Activated T-helper 2 cell treated with anti-CD3 and anti-CD28 coated beads, Interferon-gamma antibody, Interleukin-2, Interleukin-4, amounts not matched to agents 10 μg/mL and 5 μg/mL and 100 μg/mL, durations not matched to agents 14 hours and 24 hours and 36 hours (primary cell): Measurements from ENCODE around the gene EEPD1. TPM values are rescaled to one million over a fixed set of nuclear protein-coding genes. Genes with fewer than 3 reads are reported as not detected.

ENCODE experiments used
- DNase-seq: peaks from one replicate; pipeline ENCODE4 v3.0.0; 2021; ENCODE audit warnings: low spot score
- H3K27ac Mint-ChIP-seq: one replicate; pipeline ENCODE4 v1.8.0; 2021; ENCODE audit warnings: mixed read lengths
- H3K27me3 Mint-ChIP-seq: one replicate; pipeline ENCODE4 v1.8.0; 2021; ENCODE audit warnings: low read depth, mixed read lengths
- H3K36me3 Mint-ChIP-seq: one replicate; pipeline ENCODE4 v1.8.0; 2021; ENCODE audit warnings: low read depth, mixed read lengths
- H3K4me1 Mint-ChIP-seq: one replicate; pipeline ENCODE4 v1.8.0; 2021; ENCODE audit warnings: low read depth, mixed read lengths
- H3K4me3 Mint-ChIP-seq: one replicate; pipeline ENCODE4 v1.8.0; 2021; ENCODE audit warnings: low read depth, mild to moderate bottlenecking, moderate library complexity, mixed read lengths
- H3K9me3 Mint-ChIP-seq: one replicate; pipeline ENCODE4 v1.8.0; 2021; ENCODE audit warnings: mixed read lengths
- intact Hi-C: fragments of 100-400 bp; cut with micrococcal nuclease; formaldehyde crosslinking; loops from one replicate; pipeline ENCODE4 v1.15.1; 2023
- total RNA-seq: library from RNA; stranded (reverse); gene quantifications from 2 replicates; pipeline ENCODE4 v1.2.3, GENCODE V29; 2022

EEPD1 gene
- total RNA-seq, 1 donor from 2014 or later: 0.57 TPM

DNA sequence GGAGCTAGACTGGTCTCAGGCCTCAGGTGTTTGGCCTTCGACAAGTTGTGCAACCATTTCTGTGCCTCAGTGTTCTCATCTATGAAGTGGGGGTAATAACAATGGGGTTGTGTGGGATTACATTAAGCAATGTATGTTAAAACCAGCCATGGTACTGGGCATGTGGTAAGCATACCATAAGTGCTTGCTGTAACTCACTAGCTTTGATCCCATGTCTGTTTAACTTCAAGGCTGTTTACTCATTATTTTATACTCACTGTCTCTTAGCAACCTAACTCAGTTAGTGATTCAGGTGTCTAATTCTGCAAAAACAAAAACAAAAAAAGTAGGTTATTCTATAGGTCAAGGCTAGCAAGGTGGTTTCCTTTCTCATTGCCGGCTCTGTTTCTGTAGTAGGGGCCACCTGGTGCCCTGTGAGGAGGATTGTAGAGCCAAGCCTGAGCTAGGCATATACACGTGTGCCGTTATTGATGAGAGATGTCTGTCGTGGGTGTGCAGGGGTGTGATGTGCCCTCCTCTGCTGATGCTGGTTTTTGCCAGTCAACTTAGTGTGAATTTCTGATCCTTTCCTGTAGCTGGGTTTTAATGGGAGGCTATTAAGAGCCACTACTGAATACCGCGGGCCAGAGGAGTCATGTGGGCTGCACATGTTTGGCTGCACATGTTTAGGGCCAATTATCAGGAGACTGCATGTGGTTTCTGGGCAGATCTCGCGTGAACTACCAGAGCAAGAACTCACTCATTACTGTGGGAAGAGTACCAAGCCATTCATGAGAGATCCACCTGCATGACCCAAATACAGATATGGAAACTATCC, 56.2 kb downstream of the EEPD1 start:
- H3K9me3 Mint-ChIP-seq: no peaks in the 10 kb centered on the region
- no peak overlapping the region for H3K4me3 Mint-ChIP-seq

DNA sequence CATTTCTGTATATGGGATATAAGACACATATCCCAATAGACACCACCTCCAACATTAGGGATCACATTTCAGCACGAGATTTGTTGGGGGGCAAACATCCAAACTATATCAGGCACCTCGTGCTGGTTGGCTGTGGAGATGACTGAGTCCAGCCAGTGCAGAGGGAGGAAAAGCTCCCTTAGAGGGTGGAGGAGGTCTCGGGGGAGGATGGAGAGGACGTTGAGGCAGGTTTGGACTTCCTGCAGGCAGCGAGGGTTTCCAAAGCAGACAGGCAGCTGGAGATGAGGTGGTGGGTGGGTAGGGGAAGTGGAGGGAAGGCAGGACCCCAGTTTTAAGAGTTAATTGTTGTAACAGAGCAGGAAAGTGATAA, 56.7 kb downstream of the EEPD1 start:
- Mint-ChIP-seq H3K27me3 (no peaks in the 10 kb centered on the region), H3K4me1 (peaks cover 8% of the 10 kb centered on the region), H3K27ac (no peak overlapping the region), H3K36me3 (no peaks in the 10 kb centered on the region), H3K4me3 (no peak overlapping the region), H3K9me3 (no peaks in the 10 kb centered on the region)
- no peak for DNase-seq
- intact Hi-C loops: no loop called here

More for the DNA sequence above, 56.2 kb downstream of the EEPD1 start:
- no peak overlapping the region for H3K27ac Mint-ChIP-seq
- no peaks in the 10 kb centered on the region for H3K27me3 Mint-ChIP-seq
- H3K4me1 Mint-ChIP-seq: peaks cover 8% of the 10 kb centered on the region
- intact Hi-C loops: no loop called here
- DNase-seq: no peak
- no peaks in the 10 kb centered on the region for H3K36me3 Mint-ChIP-seq

DNA sequence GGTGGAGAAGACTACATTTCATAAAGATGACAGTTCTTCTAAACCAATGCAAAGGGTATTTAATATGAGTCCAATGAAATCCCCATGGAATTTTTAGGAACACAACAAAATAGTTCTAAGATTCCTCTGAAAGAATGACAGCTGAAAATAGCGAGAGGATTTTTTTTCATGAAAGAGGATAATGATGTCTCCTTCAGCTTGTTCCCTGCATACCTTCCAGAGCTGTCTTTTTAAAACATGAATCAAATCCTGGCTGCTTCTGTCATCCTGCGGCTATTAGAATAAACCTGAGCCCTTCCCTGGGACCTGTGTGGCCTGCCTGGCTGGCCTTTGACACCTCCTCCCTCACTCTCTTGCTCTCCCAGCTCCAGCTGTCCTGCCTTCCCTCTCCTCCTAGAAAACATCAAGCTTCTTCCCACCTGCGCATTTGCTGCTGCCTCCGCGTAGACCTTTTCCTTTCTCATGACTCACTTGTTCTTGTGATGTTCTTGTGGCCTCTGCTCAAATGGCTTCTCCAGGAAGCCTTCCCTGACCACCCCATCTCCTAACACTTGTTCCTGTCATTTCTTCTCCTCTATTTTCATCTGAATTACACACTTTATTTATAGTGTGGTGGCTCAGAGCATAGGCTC, 57.4 kb downstream of the EEPD1 start:
- no peak overlapping the region for H3K4me3 Mint-ChIP-seq
- H3K27ac Mint-ChIP-seq: no peak overlapping the region
- no peaks in the 10 kb centered on the region for H3K36me3 Mint-ChIP-seq
- H3K4me1 Mint-ChIP-seq: peaks cover 8% of the 10 kb centered on the region
- intact Hi-C loops: no loop called here
- no peaks in the 10 kb centered on the region for H3K9me3 Mint-ChIP-seq
- DNase-seq: no peak
- no peaks in the 10 kb centered on the region for H3K27me3 Mint-ChIP-seq

DNA sequence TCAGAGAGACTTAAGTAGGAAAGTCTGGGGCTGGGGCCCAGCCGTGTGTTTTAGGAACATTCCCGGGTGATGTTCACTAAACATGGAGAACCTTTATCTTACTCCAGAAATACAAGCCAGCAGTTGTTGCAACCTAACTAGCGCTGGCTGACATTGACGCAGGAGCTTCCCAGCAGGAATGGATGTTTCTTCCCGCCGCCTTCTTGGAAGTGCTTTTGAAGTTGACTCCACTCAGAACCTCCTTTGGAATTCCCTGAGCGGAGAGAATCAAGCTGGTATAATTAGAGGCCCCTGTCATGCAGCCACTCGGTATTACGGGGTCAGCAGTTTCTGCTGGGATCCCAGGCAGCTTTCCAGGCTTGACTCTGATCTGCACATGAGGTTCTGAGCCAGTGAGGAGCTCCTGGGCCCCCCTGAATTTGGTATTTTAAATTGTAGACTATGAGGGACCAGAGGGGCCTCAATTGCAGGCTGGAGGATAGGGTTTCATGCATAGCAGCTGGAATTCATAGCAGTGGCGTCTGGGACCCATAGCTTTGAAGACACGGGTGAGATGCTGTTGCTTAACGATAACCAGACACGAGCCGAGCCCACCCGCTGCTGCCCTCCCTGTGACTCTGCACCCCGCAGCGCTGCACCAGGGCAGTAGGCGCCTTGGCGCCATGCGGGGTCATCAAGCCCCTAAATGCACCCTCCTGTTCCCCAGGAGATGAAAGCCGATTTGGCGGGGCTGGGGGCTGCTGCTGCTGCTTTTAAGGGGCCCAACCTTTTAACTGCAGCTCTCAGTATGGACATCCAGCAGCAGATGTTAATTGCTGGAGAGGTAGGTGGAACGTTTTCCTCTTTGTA, 61.8 kb downstream of the EEPD1 start:
- H3K27me3 Mint-ChIP-seq: no peaks in the 10 kb centered on the region
- no peak for DNase-seq
- no peak overlapping the region for H3K4me3 Mint-ChIP-seq
- peaks cover 1% of the 10 kb centered on the region for H3K4me1 Mint-ChIP-seq
- intact Hi-C loops: no loop called here
- no peak overlapping the region for H3K27ac Mint-ChIP-seq
- no peaks in the 10 kb centered on the region for H3K36me3 Mint-ChIP-seq
- H3K9me3 Mint-ChIP-seq: no peaks in the 10 kb centered on the region

DNA sequence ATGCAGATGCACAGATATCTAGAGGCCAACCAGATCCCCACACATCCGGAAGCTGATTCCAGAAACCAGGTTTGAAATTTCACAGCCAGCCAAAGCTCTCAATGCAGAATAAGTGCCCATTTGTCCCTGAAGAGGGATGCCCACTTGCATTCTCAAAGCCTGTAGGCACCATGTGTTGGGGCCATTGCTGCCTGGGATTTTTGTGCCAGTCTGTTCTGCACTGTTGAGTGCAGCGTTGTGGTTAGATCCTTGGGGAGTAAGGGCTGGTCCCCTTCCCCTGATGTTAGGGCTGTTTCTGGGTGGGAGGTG, 62.4 kb downstream of the EEPD1 start:
- intact Hi-C loops: no loop called here
- Mint-ChIP-seq H3K27ac (no peak overlapping the region), H3K9me3 (no peaks in the 10 kb centered on the region), H3K4me1 (peaks cover 1% of the 10 kb centered on the region), H3K27me3 (peaks cover 1% of the 10 kb centered on the region), H3K36me3 (no peaks in the 10 kb centered on the region), H3K4me3 (no peak overlapping the region)
- DNase-seq: no peak

DNA sequence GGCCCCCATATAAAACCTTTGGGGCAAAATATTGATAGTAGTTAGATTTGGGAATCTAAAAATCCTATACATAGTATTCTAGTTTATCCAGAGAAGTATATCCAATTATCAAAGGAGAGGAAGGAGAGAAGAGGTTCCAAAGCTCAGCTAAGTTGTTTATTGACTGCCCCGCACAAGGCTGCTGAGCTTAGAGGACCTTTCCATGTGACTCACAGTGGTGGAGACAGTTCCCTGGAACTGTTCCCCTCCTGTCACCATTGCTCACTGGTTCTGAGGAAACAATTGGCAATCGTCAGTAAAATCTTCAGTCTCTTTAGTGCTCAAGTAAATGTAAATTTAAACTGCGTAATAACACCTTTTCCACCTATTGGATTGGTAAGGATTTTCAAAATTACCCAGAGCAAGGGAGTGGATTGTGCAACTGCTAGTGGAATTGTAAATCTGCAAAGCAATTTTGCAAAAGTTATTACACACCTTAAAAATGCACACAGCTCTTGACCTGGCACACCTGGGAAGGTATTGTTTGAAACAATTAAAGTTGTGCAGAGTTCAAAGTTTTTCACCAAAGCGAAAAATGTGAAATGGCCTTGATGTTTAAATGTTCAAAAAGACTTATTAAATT, 63.1 kb downstream of the EEPD1 start:
- H3K4me1 Mint-ChIP-seq: peaks cover 1% of the 10 kb centered on the region
- H3K4me3 Mint-ChIP-seq: no peak overlapping the region
- intact Hi-C loops: no loop called here
- peaks cover 1% of the 10 kb centered on the region for H3K27me3 Mint-ChIP-seq
- no peaks in the 10 kb centered on the region for H3K9me3 Mint-ChIP-seq
- no peak for DNase-seq
- H3K27ac Mint-ChIP-seq: no peak overlapping the region
- no peaks in the 10 kb centered on the region for H3K36me3 Mint-ChIP-seq

DNA sequence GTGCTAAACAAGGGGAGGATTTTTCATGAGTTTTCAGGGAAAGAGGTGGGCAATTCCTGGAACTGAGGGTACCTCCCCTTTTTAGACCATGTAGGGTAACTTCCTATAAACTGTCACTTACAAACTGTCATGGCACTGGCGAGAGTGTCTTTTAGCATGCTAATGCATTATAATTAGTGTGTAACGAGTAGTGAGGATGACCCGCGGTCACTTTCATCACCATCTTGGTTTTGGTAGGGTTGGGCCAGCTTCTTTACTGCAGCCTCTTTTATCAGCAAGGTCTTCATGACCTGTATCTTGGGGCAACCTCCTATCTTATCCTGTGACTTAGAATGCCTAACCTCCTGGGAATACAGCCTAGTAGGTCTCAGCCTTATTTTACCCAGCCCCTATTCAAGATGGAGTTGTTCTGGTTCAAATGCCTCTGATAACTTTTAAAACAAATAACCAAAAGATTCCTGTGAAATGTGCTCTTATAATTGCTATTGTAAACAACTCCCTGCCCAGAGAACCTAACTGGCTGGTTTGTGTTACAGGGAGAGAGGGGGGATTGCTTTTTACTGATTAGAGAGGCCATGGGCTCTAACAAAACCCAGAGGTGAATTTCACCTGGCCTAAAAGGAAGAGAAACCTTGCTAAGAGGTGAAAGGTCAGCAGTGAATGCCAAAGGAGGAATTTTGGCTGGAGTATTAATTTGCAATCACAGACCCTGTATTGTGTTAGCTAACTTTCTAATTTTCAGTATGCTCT, 64.3 kb downstream of the EEPD1 start:
- H3K36me3 Mint-ChIP-seq: no peaks in the 10 kb centered on the region
- peaks cover 1% of the 10 kb centered on the region for H3K4me1 Mint-ChIP-seq
- no peak for DNase-seq
- intact Hi-C loops: no loop called here
- H3K27me3 Mint-ChIP-seq: peaks cover 1% of the 10 kb centered on the region
- H3K27ac Mint-ChIP-seq: no peak overlapping the region
- no peaks in the 10 kb centered on the region for H3K9me3 Mint-ChIP-seq
- H3K4me3 Mint-ChIP-seq: no peak overlapping the region

DNA sequence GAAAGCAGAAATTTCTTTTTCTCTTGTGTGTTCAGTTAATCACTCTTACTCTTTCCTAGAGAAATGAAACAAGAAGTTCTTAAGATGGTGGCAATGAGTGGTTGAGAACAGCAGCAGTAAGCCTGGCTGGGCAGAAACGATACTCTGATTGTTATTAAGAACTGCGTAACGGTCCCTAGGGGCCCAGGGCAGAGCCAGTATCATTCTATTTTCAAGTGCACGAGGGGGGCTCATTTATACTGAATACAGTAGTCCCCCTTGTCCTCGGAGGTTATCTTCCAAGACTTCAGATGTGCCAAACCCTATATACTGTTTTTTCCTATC, 64.9 kb downstream of the EEPD1 start:
- intact Hi-C loops: no loop called here
- DNase-seq: no peak
- Mint-ChIP-seq H3K4me3 (no peak overlapping the region), H3K4me1 (peaks cover 1% of the 10 kb centered on the region), H3K27ac (no peak overlapping the region), H3K36me3 (no peaks in the 10 kb centered on the region), H3K27me3 (peaks cover 1% of the 10 kb centered on the region), H3K9me3 (no peaks in the 10 kb centered on the region)

DNA sequence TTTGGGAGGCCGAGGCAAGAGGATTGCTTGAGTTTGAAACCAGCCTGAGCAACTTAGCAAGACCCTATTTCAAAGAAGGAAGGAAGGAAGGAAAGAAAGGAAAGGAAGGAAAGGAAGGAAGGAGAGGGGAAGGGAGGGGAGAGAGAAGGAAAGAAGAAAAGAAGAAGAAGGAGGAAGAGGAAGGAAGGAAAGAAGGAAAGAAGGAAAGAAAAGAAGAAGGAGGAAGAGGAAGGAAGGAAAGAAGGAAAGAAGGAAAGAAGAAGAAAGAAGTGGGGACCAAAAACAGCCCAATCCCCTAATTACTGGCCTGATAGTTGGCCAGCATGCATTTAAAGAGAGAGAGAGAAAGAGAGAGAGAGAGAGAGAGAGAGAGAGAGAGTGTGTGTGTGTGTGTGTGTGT, 66.4 kb downstream of the EEPD1 start:
- H3K9me3 Mint-ChIP-seq: no peaks in the 10 kb centered on the region
- H3K27ac Mint-ChIP-seq: no peak overlapping the region
- peaks cover 1% of the 10 kb centered on the region for H3K27me3 Mint-ChIP-seq
- H3K4me3 Mint-ChIP-seq: no peak overlapping the region
- no peak for DNase-seq
- no peaks in the 10 kb centered on the region for H3K4me1 Mint-ChIP-seq
- H3K36me3 Mint-ChIP-seq: no peaks in the 10 kb centered on the region
- intact Hi-C loops: no loop called here

DNA sequence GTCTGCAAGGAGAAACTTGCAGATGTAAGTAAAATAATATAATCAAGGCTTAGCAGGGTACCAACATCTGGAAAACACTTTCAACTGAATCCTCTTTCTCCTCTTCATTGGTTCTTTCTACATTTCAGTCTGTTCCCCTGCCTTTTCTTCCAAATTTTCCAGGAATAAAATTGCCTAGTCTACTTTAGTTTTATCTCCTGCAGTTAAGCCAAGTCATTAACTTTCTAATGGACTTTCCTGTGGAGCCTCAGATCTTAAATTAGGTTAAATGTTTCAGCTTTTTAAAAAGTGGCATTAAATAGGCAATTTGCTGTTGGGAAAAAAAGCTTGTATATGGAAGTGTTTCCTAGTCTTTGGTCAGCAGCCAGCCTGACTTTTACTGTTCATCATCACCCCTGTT, 70.8 kb downstream of the EEPD1 start:
- DNase-seq: no peak
- peaks cover 6% of the 10 kb centered on the region for H3K27me3 Mint-ChIP-seq
- no peak overlapping the region for H3K4me3 Mint-ChIP-seq
- H3K27ac Mint-ChIP-seq: no peak overlapping the region
- H3K4me1 Mint-ChIP-seq: no peaks in the 10 kb centered on the region
- H3K9me3 Mint-ChIP-seq: no peaks in the 10 kb centered on the region
- intact Hi-C loops: no loop called here
- no peaks in the 10 kb centered on the region for H3K36me3 Mint-ChIP-seq

DNA sequence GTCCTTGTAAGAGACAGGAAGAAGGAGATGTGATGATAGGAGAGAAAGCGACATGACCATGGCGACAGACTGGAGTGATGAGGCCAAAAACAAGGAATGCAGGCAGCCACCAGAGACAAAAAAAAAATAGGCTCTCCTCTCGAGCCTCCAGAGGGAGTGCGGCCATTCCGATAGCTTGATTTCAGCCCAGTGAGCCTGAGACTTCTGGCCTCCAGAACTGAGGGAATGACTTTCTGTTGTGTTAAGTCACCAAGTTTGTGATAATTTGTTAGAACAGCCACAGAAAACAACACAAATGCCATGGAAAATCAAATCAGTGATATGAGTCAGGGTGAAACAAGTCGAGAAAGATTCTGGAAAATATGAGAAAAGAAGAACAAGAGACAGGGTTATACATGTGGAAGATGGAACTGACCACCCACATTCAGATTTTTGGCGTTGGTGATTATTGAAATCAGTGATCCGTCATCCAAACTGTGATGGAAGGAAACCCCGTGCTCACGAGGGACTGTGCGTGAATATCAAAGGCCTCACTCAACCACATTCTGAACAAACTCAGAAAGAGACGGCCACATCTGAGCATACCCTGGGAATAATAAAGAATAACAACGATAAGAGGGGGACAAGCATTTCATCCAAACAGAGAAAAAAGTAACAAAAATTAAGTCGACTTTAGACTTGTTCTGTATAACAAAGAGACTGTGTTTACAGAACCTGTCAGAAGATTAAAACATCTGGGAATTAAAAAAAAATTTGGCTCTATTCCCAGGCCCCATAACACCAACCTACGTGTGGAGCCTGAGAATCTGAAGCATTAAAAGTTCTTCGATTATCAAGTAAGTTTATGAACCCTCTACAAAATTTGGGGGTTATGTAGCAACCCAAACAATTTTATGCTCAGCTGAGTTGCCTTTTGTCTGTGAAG, 72.1 kb downstream of the EEPD1 start:
- Mint-ChIP-seq H3K27me3 (peaks cover 5% of the 10 kb centered on the region), H3K27ac (no peak overlapping the region), H3K9me3 (no peaks in the 10 kb centered on the region), H3K4me3 (no peak overlapping the region), H3K4me1 (no peaks in the 10 kb centered on the region), H3K36me3 (no peaks in the 10 kb centered on the region)
- no peak for DNase-seq
- intact Hi-C loops: no loop called here

DNA sequence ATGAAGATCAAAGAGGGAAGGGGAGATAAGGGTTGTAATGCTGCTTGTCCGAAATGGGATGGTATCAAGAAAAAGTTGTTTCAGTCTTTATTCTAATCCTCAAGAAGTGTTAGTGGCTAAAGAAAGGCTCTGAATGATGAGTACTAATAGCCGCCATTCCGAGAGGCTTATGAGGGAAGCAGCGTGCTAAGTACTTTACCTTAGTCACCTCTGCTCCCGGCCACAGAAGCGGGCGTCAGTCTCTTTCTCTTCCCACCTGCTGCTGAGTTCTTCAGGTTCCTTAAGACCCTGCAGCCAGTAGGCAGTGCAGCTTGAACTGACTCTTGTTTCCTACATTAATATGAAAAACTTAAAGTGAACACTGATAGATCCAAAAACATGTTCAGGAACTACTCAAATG, 73.1 kb downstream of the EEPD1 start:
- H3K4me3 Mint-ChIP-seq: no peak overlapping the region
- H3K27ac Mint-ChIP-seq: no peak overlapping the region
- intact Hi-C loops: no loop called here
- no peaks in the 10 kb centered on the region for H3K4me1 Mint-ChIP-seq
- no peaks in the 10 kb centered on the region for H3K36me3 Mint-ChIP-seq
- no peak for DNase-seq
- H3K27me3 Mint-ChIP-seq: peaks cover 5% of the 10 kb centered on the region
- no peaks in the 10 kb centered on the region for H3K9me3 Mint-ChIP-seq
